Fibroblast of lung (primary cell): Measurements from ENCODE around the gene TSPYL4.

Source experiments
- CTCF ChIP-seq, 2 donors: IDR thresholded peaks in 1 of 2; conservative IDR thresholded peaks in 1 of 2; 1 replicate in 1 of 2; 2 replicates in 1 of 2; pipeline ENCODE4 v1.5.1; 2011 to 2012; ENCODE audit warnings: low read length in 2 of 2, control low read depth in 1 of 2, inconsistent platforms in 1 of 2, low read depth in 1 of 2, mild to moderate bottlenecking in 1 of 2
- EZH2 ChIP-seq: IDR thresholded peaks from 2 replicates; pipeline ENCODE4 v1.5.1; 2012; ENCODE audit warnings: low read length, control low read depth, mild to moderate bottlenecking; ENCODE audit errors: missing control alignments

GRCh38 chr6:116200619-116201249, 53.1 kb downstream of the TSPYL4 start:
- TF ChIP-seq CTCF (conservative IDR thresholded peaks at IDR 0.05 in 1 of 2, IDR thresholded peaks at IDR 0.05 in 1 of 2; ENCODE audit: low read depth in 1 of 2, low read length in 2 of 2) (no peak), EZH2 (no peak)
